ENCODE data around the gene C1orf116. TPM values are rescaled to one million over a fixed set of nuclear protein-coding genes. Genes with fewer than 3 reads are reported as not detected.

Gene C1orf116
- polyA plus RNA-seq, 3 donors, result 0.03 to 0.04 TPM; not detected in 1

GRCh38 chr1:207019661-207020060 is 12.9 kb downstream of the C1orf116 start:
- no peaks in the 10 kb centered on the region for H3K27me3 ChIP-seq (ENCODE audit: control insufficient read depth in 2 of 2, insufficient read depth in 2 of 2, low read length in 2 of 2)
- H3K9ac ChIP-seq (ENCODE audit: insufficient read depth, low read length, poor library complexity, severe bottlenecking), result no peak overlapping the region
- Mint-ChIP-seq H3K4me1 (peaks cover 39% of the 10 kb centered on the region), H3K27me3 (ENCODE audit: low read depth in 3 of 3) (peaks cover 0 to 2% (median 0%) of the 10 kb centered on the region in 3 donors), H3K4me3 (no peak overlapping the region), H3K27ac (no peak overlapping the region), H3K9me3 (peaks cover 0 to 2% (median 0%) of the 10 kb centered on the region in 7 donors), H3K36me3 (peaks cover 0 to 2% of the 10 kb centered on the region in 2 donors)
- intact Hi-C loops (cut with micrococcal nuclease), result no loop called here
- no peaks in the 10 kb centered on the region for H4K20me1 ChIP-seq (ENCODE audit: insufficient read depth, low read length)
- H3K4me1 ChIP-seq (ENCODE audit: control insufficient read depth in 1 of 2, insufficient read depth in 2 of 2, low read length in 2 of 2), result peaks cover 15 to 17% of the 10 kb centered on the region in 2 donors
- no peak overlapping the region for H3K4me2 ChIP-seq (replicated peaks; ENCODE audit: extremely low read depth, low read length, poor library complexity, severe bottlenecking)
- H3K4me3 ChIP-seq (replicated peaks in 1 of 3; ENCODE audit: low read depth in 2 of 3, low read length in 3 of 3), result no peak overlapping the region
- no peaks in the 10 kb centered on the region for H3K36me3 ChIP-seq (replicated peaks in 1 of 2; ENCODE audit: control insufficient read depth in 1 of 2, insufficient read depth in 2 of 2, low read length in 2 of 2)
- WGBS (ENCODE audit: insufficient coverage), result 89% methylated on average over 1 of the region's 2 CpGs
- no peak overlapping the region for H3K27ac ChIP-seq (ENCODE audit: low read depth in 1 of 2, low read length in 2 of 2)
- H2AFZ ChIP-seq (ENCODE audit: insufficient read depth, low read depth, low read length, poor library complexity, severe bottlenecking), result no peak overlapping the region
- no peak for DNase-seq
- no peaks in the 10 kb centered on the region for H3K9me3 ChIP-seq (replicated peaks in 1 of 2; ENCODE audit: control insufficient read depth in 1 of 2, insufficient read depth in 1 of 2, low read length in 2 of 2)
- no peak for TF ChIP-seq CTCF (IDR thresholded peaks at IDR 0.05)
- H3K79me2 ChIP-seq (ENCODE audit: insufficient read depth, low read length), result no peaks in the 10 kb centered on the region

- intact Hi-C loops (cut with micrococcal nuclease), result no loop called here
- WGBS (ENCODE audit: insufficient coverage), result 100% methylated on average over 1 of the region's 2 CpGs
- Mint-ChIP-seq H3K9me3 (peaks cover 0 to 2% (median 0%) of the 10 kb centered on the region in 7 donors), H3K36me3 (peaks cover 0 to 2% of the 10 kb centered on the region in 2 donors), H3K4me1 (peaks cover 34% of the 10 kb centered on the region), H3K27ac (no peak overlapping the region), H3K4me3 (no peak overlapping the region), H3K27me3 (ENCODE audit: low read depth in 3 of 3) (no peaks in the 10 kb centered on the region)
- H3K79me2 ChIP-seq (ENCODE audit: insufficient read depth, low read length), result no peaks in the 10 kb centered on the region
- no peak overlapping the region for H3K9ac ChIP-seq (ENCODE audit: insufficient read depth, low read length, poor library complexity, severe bottlenecking)
- no peak for TF ChIP-seq CTCF (IDR thresholded peaks at IDR 0.05)
- H3K9me3 ChIP-seq (replicated peaks in 1 of 2; ENCODE audit: control insufficient read depth in 1 of 2, insufficient read depth in 1 of 2, low read length in 2 of 2), result no peaks in the 10 kb centered on the region
- H4K20me1 ChIP-seq (ENCODE audit: insufficient read depth, low read length), result no peaks in the 10 kb centered on the region
- no peak overlapping the region for H2AFZ ChIP-seq (ENCODE audit: insufficient read depth, low read depth, low read length, poor library complexity, severe bottlenecking)
- H3K4me1 ChIP-seq (ENCODE audit: control insufficient read depth in 1 of 2, insufficient read depth in 2 of 2, low read length in 2 of 2), result peaks cover 10 to 13% of the 10 kb centered on the region in 2 donors
- DNase-seq, result no peak
- H3K27ac ChIP-seq (ENCODE audit: low read depth in 1 of 2, low read length in 2 of 2), result no peak overlapping the region
- no peak overlapping the region for H3K4me2 ChIP-seq (replicated peaks; ENCODE audit: extremely low read depth, low read length, poor library complexity, severe bottlenecking)
- H3K4me3 ChIP-seq (replicated peaks in 1 of 3; ENCODE audit: low read depth in 2 of 3, low read length in 3 of 3), result no peak overlapping the region
- H3K27me3 ChIP-seq (ENCODE audit: control insufficient read depth in 2 of 2, insufficient read depth in 2 of 2, low read length in 2 of 2), result no peaks in the 10 kb centered on the region
- H3K36me3 ChIP-seq (replicated peaks in 1 of 2; ENCODE audit: control insufficient read depth in 1 of 2, insufficient read depth in 2 of 2, low read length in 2 of 2), result no peaks in the 10 kb centered on the region
Measured at GRCh38 chr1:207019161-207019560, 13.4 kb downstream of the C1orf116 start.
